ENCODE measurements around the gene MAPRE3. TPM values are rescaled to one million over a fixed set of nuclear protein-coding genes. Genes with fewer than 3 reads are reported as not detected.

MAPRE3 gene
- total and polyA plus RNA-seq, 9 of the 15 experiments (the other 6 are each of a cell fraction or from before 2014, with no cell fraction given): 0.70 to 43.2 (median 12.6) TPM

GRCh38 chr2:27050281-27050995 is 80.0 kb downstream of the MAPRE3 start:
- peaks cover 12 to 22% of the 10 kb centered on the region in 2 experiments; a peak in 3 of 5 replicates for H3K4me1 ChIP-seq (replicated peaks in 1 of 2; ENCODE audit: control insufficient read depth in 2 of 2, insufficient read depth in 2 of 2, low read length in 2 of 2)
- H3K27ac ChIP-seq (ENCODE audit: extremely low read depth, low read depth, low read length): peak overlapping the region; percentile 95
- H4K20me1 ChIP-seq (replicated peaks; ENCODE audit: control insufficient read depth, insufficient read depth, low read length): no peaks in the 10 kb centered on the region; the same call in 1 of the 2 replicates
- peak overlapping the region; percentile 92 for H2AFZ ChIP-seq (ENCODE audit: low read depth, low read length)
- H3K27me3 ChIP-seq (ENCODE audit: control insufficient read depth in 2 of 2, insufficient read depth in 2 of 2, low read length in 2 of 2): no peaks in the 10 kb centered on the region
- peak; percentile 73 for FAIRE-seq
- intact Hi-C loops (cut with micrococcal nuclease): loop anchor here (2.0 kb wide), 2 partner anchors 18 to 30 kb away; partner anchors contain the start of gene TMEM214
- H3K9me3 ChIP-seq (replicated peaks; ENCODE audit: control insufficient read depth, insufficient read depth, low read depth, low read length): no peaks in the 10 kb centered on the region
- peak overlapping the region; percentile 84 for H3K4me3 ChIP-seq
- in situ Hi-C loops (cut with MboI): no loop called here
- peak; percentile 77 for ATAC-seq
- 68% methylated on average over 43 of the region's 48 CpGs for WGBS (ENCODE audit: insufficient coverage, low coverage, missing lambda C conversion rate)
- no peaks in the 10 kb centered on the region for H3K9me1 ChIP-seq (ENCODE audit: control insufficient read depth, insufficient read depth, low read length)
- ChIA-PET CTCF (ENCODE audit: low intra/inter-chr PET ratio) (no interaction called here), POLR2A (interaction anchor here (0.6 to 10.5 kb wide), 15 partner anchors 9 to 253 kb away, joined by 3 to 112 read pairs (median 5); partner anchors contain the start of genes OST4 and TMEM214)
- H3K36me3 ChIP-seq (ENCODE audit: control insufficient read depth, insufficient read depth, low read length): peaks cover 30% of the 10 kb centered on the region; the same call in 2 of the 3 replicates
- 0 out of 3 replicates have a peak, but pooled peaks cover 5% of the 10 kb centered on the region for H3K79me2 ChIP-seq (ENCODE audit: control insufficient read depth, insufficient read depth, low read length)
- H3K4me2 ChIP-seq (ENCODE audit: insufficient read depth, low read length): peak overlapping the region; percentile 98
- BruUV-seq (replicated peaks): no TSS peak
- peak overlapping the region in 1 of 2 experiments; percentile 85; a peak in 2 of 4 replicates for H3K9ac ChIP-seq (ENCODE audit: insufficient read depth in 1 of 2, low read depth in 2 of 2, low read length in 2 of 2)
- peak; percentile 64 to 86 (median 70) for DNase-seq (ENCODE audit: extremely low read depth in 1 of 4, low spot score in 3 of 4)
- TF ChIP-seq ZNF518B (CRISPR knock-in tag; IDR thresholded peaks at IDR 0.05): no peak
- no peak for TF ChIP-seq ZC3H11A (IDR thresholded peaks at IDR 0.05; ENCODE audit: low read depth, low read length)
- TF ChIP-seq SAFB (IDR thresholded peaks at IDR 0.05; ENCODE audit: borderline replicate concordance, low read depth, low read length): no peak
- no peak for TF ChIP-seq ZNF707 (CRISPR knock-in tag; conservative IDR thresholded peaks at IDR 0.05)
- TF ChIP-seq MECOM (CRISPR knock-in tag; IDR thresholded peaks at IDR 0.05): no peak
- no peak for TF ChIP-seq TCFL5 (CRISPR knock-in tag; conservative IDR thresholded peaks at IDR 0.05)
- TF ChIP-seq ATF6 (CRISPR knock-in tag; IDR thresholded peaks at IDR 0.05): no peak
- TF ChIP-seq BDP1 (IDR thresholded peaks at IDR 0.05; ENCODE audit: insufficient read depth, insufficient read length): peak; percentile 81
- TF ChIP-seq NFIC (IDR thresholded peaks at IDR 0.05): peak; percentile 56
- no peak for TF ChIP-seq ZNF436 (CRISPR knock-in tag; IDR thresholded peaks at IDR 0.05)
- TF ChIP-seq CXXC5 (CRISPR knock-in tag; IDR thresholded peaks at IDR 0.05): no peak; the same call in 1 of the 2 replicates
- 0 out of 4 replicates have a peak, but pooled peaks of 1 of the 2 experiments have one; percentile 41 for TF ChIP-seq ZMIZ1 (IDR thresholded peaks at IDR 0.05; ENCODE audit: low read depth in 2 of 2, low read length in 2 of 2)

All from K562 (cell line).